Neutrophil (primary cell): Measurements from ENCODE around the gene ZC3H15.

ENCODE experiments used
- H3K27ac ChIP-seq: fragments of 200-600 bp; sonication (generic); 2 replicates; pipeline ENCODE4 v1.5.1; 2016; ENCODE audit warnings: mild to moderate bottlenecking, moderate library complexity
- H3K27me3 ChIP-seq: fragments of 200-600 bp; sonication (generic); 2 replicates; pipeline ENCODE4 v1.6.0; 2016; ENCODE audit warnings: mild to moderate bottlenecking
- H3K36me3 ChIP-seq: fragments of 200-600 bp; sonication (generic); 2 replicates; pipeline ENCODE4 v1.5.1; 2017
- H3K4me1 ChIP-seq, 2 experiments: fragments of 200-600 bp in 1 of 2; sonication (generic) in 1 of 2; 1 replicate in 1 of 2; 2 replicates in 1 of 2; pipeline versions ENCODE4 v1.5.1 to v1.6.1; 2013 to 2016; ENCODE audit warnings: low read depth in 1 of 2, low read length in 1 of 2, mild to moderate bottlenecking in 1 of 2, moderate library complexity in 1 of 2; ENCODE audit not compliant: control insufficient read depth in 1 of 2, insufficient read depth in 1 of 2
- H3K4me3 ChIP-seq, 2 experiments: fragments of 200-600 bp in 1 of 2; sonication (generic) in 1 of 2; 1 replicate in 1 of 2; 2 replicates in 1 of 2; pipeline ENCODE4 v1.5.1; 2013 to 2016; ENCODE audit warnings: low read depth in 1 of 2, low read length in 1 of 2, mild to moderate bottlenecking in 1 of 2, moderate library complexity in 1 of 2
- H3K9me3 ChIP-seq: fragments of 200-600 bp; sonication (generic); 2 replicates; pipeline ENCODE4 v1.5.1; 2016
- CTCF ChIP-seq: fragments of 200-600 bp; sonication (generic); IDR thresholded peaks from 2 replicates; pipeline ENCODE4 v1.5.1; 2016; ENCODE audit warnings: antibody characterized with exemption

ZC3H15 gene

GRCh38 chr2:186558512-186559276 lies 72.6 kb downstream of the ZC3H15 start:
- Histone ChIP-seq H3K27ac (no peak overlapping the region), H3K27me3 (no peaks in the 10 kb centered on the region), H3K4me1 (no peaks in the 10 kb centered on the region), H3K4me3 (no peak overlapping the region), H3K36me3 (no peaks in the 10 kb centered on the region), H3K9me3 (no peaks in the 10 kb centered on the region)
- TF ChIP-seq CTCF: no peak
